HepG2 (cell line): ENCODE results near the gene LRRTM3. TPM values are rescaled to one million over a fixed set of nuclear protein-coding genes. Genes with fewer than 3 reads are reported as not detected.

Source experiments
- ATAC-seq: fragments of 200-7000 bp; cut with Tn5 transposase; 3 replicates; pipeline ENCODE4 v1.9.1; 2020; ENCODE audit warnings: mild to moderate bottlenecking, moderate library complexity
- BruUV-seq: library from RNA; stranded (reverse); fragments of 400-500 nt; replicated peaks from 2 replicates; lab custom pipeline; 2021; lab: Mats Ljungman, UMichigan
- CTCF ChIA-PET: fragments of 300-600 bp; formaldehyde crosslinking; extraction: SDS; loops from one replicate; lab custom pipeline; 2021; ENCODE audit warnings: low total read pairs, inconsistent platforms, low intra/inter-chr PET ratio; lab: Yijun Ruan, JAX
- POLR2A ChIA-PET: fragments of 350-600 bp; sonication (Branson Sonifier 250); formaldehyde crosslinking; loops from one replicate; lab custom pipeline; 2020; ENCODE audit warnings: antibody characterized with exemption, inconsistent platforms; lab: Yijun Ruan, JAX
- DNase-seq: peaks from one replicate; pipeline ENCODE4 v3.0.0-alpha.2; 2015; ENCODE audit warnings: low spot score
- FAIRE-seq: peaks from 3 replicates; lab custom pipeline; 2011; peaks lifted over from hg19 to GRCh38; lab: Jason Lieb, UNC
- H2AFZ ChIP-seq: one replicate; pipeline ENCODE4 v1.6.1; 2011; ENCODE audit warnings: low read length, inconsistent platforms
- H3K27ac ChIP-seq: fragments of 300-600 bp; 3 replicates; pipeline ENCODE4 v1.8.0; 2011; ENCODE audit warnings: mixed run types, mild to moderate bottlenecking, mixed read lengths, low read length, inconsistent platforms; ENCODE audit not compliant: insufficient read depth; ENCODE audit errors: extremely low read length
- H3K27me3 ChIP-seq, 2 experiments: fragments of 200-600 bp in 1 of 2; 2 replicates in 1 of 2; 3 replicates in 1 of 2; pipeline versions ENCODE4 v1.6.0 to v1.8.0; 2011; ENCODE audit warnings: low read length in 2 of 2, mild to moderate bottlenecking in 2 of 2, moderate library complexity in 2 of 2, inconsistent platforms in 1 of 2; ENCODE audit not compliant: insufficient read depth in 2 of 2, control insufficient read depth in 1 of 2
- H3K36me3 ChIP-seq, 2 experiments: fragments of 200-600 bp in 1 of 2; replicated peaks in 1 of 2; 2 replicates in 1 of 2; 3 replicates in 1 of 2; pipeline versions ENCODE4 v1.5.1 to v1.8.0; 2011; ENCODE audit warnings: low read length in 2 of 2, inconsistent platforms in 1 of 2; ENCODE audit not compliant: insufficient read depth in 2 of 2, control insufficient read depth in 1 of 2
- H3K4me1 ChIP-seq: 2 replicates; pipeline ENCODE4 v1.5.1; 2012; ENCODE audit warnings: low read length, inconsistent platforms; ENCODE audit not compliant: insufficient read depth
- H3K4me2 ChIP-seq: 2 replicates; pipeline ENCODE4 v1.6.0; 2011; ENCODE audit warnings: low read depth, low read length, inconsistent platforms
- H3K4me3 ChIP-seq, 3 experiments: fragments of 200-600 bp in 1 of 3; sonication (generic), shearing (Covaris generic) in 1 of 3; replicated peaks in 1 of 3; 2 replicates each; pipeline ENCODE4 v1.5.1; 2011 to 2016; ENCODE audit warnings: low read length in 3 of 3, inconsistent platforms in 2 of 3, low read depth in 2 of 3, mild to moderate bottlenecking in 2 of 3, control low read depth in 1 of 3, mixed read lengths in 1 of 3; ENCODE audit not compliant: insufficient read depth in 1 of 3
- H3K79me2 ChIP-seq: one replicate; pipeline ENCODE4 v1.6.1; 2011; ENCODE audit warnings: low read length, inconsistent platforms; ENCODE audit not compliant: insufficient read depth
- H3K9ac ChIP-seq: 2 replicates; pipeline ENCODE4 v1.6.0; 2011; ENCODE audit warnings: mild to moderate bottlenecking, low read depth, low read length, inconsistent platforms; ENCODE audit not compliant: insufficient read depth
- H3K9me3 ChIP-seq: 2 replicates; pipeline ENCODE4 v1.5.1; 2012; ENCODE audit warnings: mild to moderate bottlenecking, low read length
- H4K20me1 ChIP-seq: 2 replicates; pipeline ENCODE4 v1.6.0; 2011; ENCODE audit warnings: inconsistent platforms, mild to moderate bottlenecking, low read length, moderate library complexity; ENCODE audit not compliant: insufficient read depth
- AHR ChIP-seq: IDR thresholded peaks from 2 replicates; pipeline ENCODE4 v1.6.1; 2018; ENCODE audit warnings: missing genetic modification reagents, missing compliant biosample characterization
- ERF ChIP-seq: IDR thresholded peaks from 2 replicates; pipeline ENCODE4 v1.6.1; 2018; ENCODE audit warnings: missing biosample characterization, missing genetic modification reagents
- LCORL ChIP-seq, 2 experiments: fragments of 450-650 bp in 1 of 2; sonication (generic) in 1 of 2; formaldehyde crosslinking in 1 of 2; IDR thresholded peaks; 2 replicates each; pipeline versions ENCODE4 v1.5.0 to v1.6.1; 2017 to 2020; ENCODE audit warnings: antibody characterized with exemption in 1 of 2, missing genetic modification reagents in 1 of 2
- MAFF ChIP-seq: IDR thresholded peaks from 2 replicates; pipeline ENCODE4 v1.6.1; 2011; ENCODE audit warnings: low read depth, low read length, improper control_type of control experiment
- MBNL3 ChIP-seq: fragments of 250-450 bp; sonication (Bioruptor Pico); conservative IDR thresholded peaks from 2 replicates; pipeline ENCODE4 v1.8.0; 2022; ENCODE audit warnings: mild to moderate bottlenecking, inconsistent platforms
- NFIC ChIP-seq: IDR thresholded peaks from 2 replicates; pipeline ENCODE4 v1.6.1; 2012; ENCODE audit warnings: mild to moderate bottlenecking, low read length, inconsistent platforms
- SP2 ChIP-seq: sonication (generic); formaldehyde crosslinking; IDR thresholded peaks from 2 replicates; pipeline ENCODE4 v1.5.1; 2020; ENCODE audit warnings: mild to moderate bottlenecking, missing genetic modification reagents
- SP4 ChIP-seq: sonication (generic); formaldehyde crosslinking; IDR thresholded peaks from 2 replicates; pipeline ENCODE4 v1.8.1; 2023; ENCODE audit warnings: mild to moderate bottlenecking, missing genetic modification reagents
- YEATS2 ChIP-seq: sonication (generic); formaldehyde crosslinking; IDR thresholded peaks from 2 replicates; pipeline ENCODE4 v1.4.0; 2020; ENCODE audit warnings: missing genetic modification reagents, borderline replicate concordance
- ZFP36L1 ChIP-seq: sonication (generic); formaldehyde crosslinking; IDR thresholded peaks from 2 replicates; pipeline ENCODE4 v1.8.0; 2022; ENCODE audit warnings: mild to moderate bottlenecking, missing genetic modification reagents, moderate library complexity
- ZFP82 ChIP-seq: sonication (generic); formaldehyde crosslinking; IDR thresholded peaks from 2 replicates; pipeline ENCODE4 v1.5.1; 2020; ENCODE audit warnings: mild to moderate bottlenecking, missing genetic modification reagents, borderline replicate concordance
- ZSCAN12 ChIP-seq: sonication (generic); formaldehyde crosslinking; IDR thresholded peaks from 2 replicates; pipeline ENCODE4 v1.9.0; 2021; ENCODE audit warnings: mild to moderate bottlenecking, missing genetic modification reagents
- ZSCAN20 ChIP-seq: sonication (generic); formaldehyde crosslinking; IDR thresholded peaks from 2 replicates; pipeline ENCODE4 v1.4.0; 2020; ENCODE audit warnings: missing genetic modification reagents, mild to moderate bottlenecking, borderline replicate concordance
- ZSCAN29 ChIP-seq: sonication (generic); formaldehyde crosslinking; conservative IDR thresholded peaks from 2 replicates; pipeline ENCODE4 v1.4.0; 2020; ENCODE audit warnings: mild to moderate bottlenecking, missing genetic modification reagents
- WGBS: methylation state at CpG from one replicate; pipeline ENCODE4 v1.1.6; 2017; ENCODE audit warnings: low lambda C conversion rate; 5-methylcytosine and 5-hydroxymethylcytosine counted together
- in situ Hi-C: cut with HindIII; loops from 2 replicates; pipeline ENCODE4 v1.10.0; 2017; ENCODE audit warnings: low pct_unique_long_range_greater_than_20kb; ENCODE audit not compliant: extremely low pct_ligation_motif_present
- intact Hi-C: fragments of 100-400 bp; cut with micrococcal nuclease; formaldehyde crosslinking; loops from one replicate; pipeline ENCODE4 v1.10.0; 2022; ENCODE audit not compliant: unreplicated experiment
- polyA plus RNA-seq, 8 experiments: library from polyadenylated mRNA; depleted of rRNA in 3 of 8; stranded (reverse) in 7 of 8; unstranded in 1 of 8; fragments of >200 nt; fragmentation: Illumina TruSeq in 4 of 8; extraction: Trizol in 4 of 8; gene quantifications; 2 replicates each; pipeline versions ENCODE4 v1.2.1 to v1.2.3, GENCODE V29; 2011 to 2016; ENCODE audit warnings: low read depth in 4 of 8, missing spikeins in 1 of 8, mixed read lengths in 1 of 8; ENCODE audit not compliant: insufficient read depth in 1 of 8
- total RNA-seq, 5 experiments: library from RNA; depleted of rRNA; stranded (reverse); fragments of >200 nt; fragmentation: Illumina TruSeq; extraction: Trizol; gene quantifications; 2 replicates each; pipeline ENCODE4 v1.2.3, GENCODE V29; 2016; ENCODE audit warnings: low read depth in 1 of 5
- TF ChIP-seq, protein P1 (sequence below): sonication (generic); formaldehyde crosslinking; IDR thresholded peaks from 2 replicates; pipeline ENCODE4 v1.5.0; 2020; ENCODE audit warnings: mild to moderate bottlenecking, missing genetic modification reagents, borderline replicate concordance

Gene LRRTM3
- total and polyA plus RNA-seq, 2 of the 13 experiments (the other 11 are each of a cell fraction or from before 2014, with no cell fraction given), result not detected

DNA sequence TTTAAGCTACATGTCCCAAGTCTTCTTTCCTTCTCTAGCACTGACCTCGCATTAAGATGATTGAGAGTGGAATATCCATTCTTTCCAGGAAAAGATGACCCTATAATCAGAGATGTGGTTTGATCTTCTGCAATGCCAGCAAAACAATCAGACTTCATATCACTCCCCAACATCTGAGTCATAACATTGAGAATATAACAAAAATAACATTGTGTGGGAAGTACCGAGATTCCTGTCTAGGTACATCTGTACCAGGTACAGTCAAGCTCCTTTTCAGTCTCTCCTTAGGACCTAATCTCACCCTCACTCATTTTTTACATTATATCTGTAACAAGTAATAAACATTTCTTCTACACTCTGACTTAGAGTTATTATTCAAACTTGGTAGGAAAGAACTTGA, 201.6 kb downstream of the LRRTM3 start:
- H3K4me2 ChIP-seq, result no peak overlapping the region
- intact Hi-C loops, result no loop called here
- no peaks in the 10 kb centered on the region for H3K4me1 ChIP-seq
- H3K9me3 ChIP-seq, result no peaks in the 10 kb centered on the region
- H3K79me2 ChIP-seq, result no peaks in the 10 kb centered on the region
- H3K9ac ChIP-seq, result no peak overlapping the region
- FAIRE-seq (no peak), DNase-seq (no peak), ATAC-seq (no peak)
- no peak for TF ChIP-seq SP4 (CRISPR knock-in tag)
- TF ChIP-seq ZFP82, result no peak
- TF ChIP-seq ZSCAN12 (CRISPR knock-in tag), result no peak
- TF ChIP-seq YEATS2 (CRISPR knock-in tag), result no peak
- no peak for TF ChIP-seq ZSCAN20 (CRISPR knock-in tag)
- no peak for TF ChIP-seq ZFP36L1 (CRISPR knock-in tag)
- no peak for TF ChIP-seq ZSCAN29 (CRISPR knock-in tag)
- no peak for TF ChIP-seq MBNL3 (CRISPR knock-in tag)
- no peak for TF ChIP-seq NFIC
- no peak for TF ChIP-seq SP2
- TF ChIP-seq LCORL (IDR thresholded peaks at IDR 0.05), result no peak
- TF ChIP-seq LCORL (CRISPR knock-in tag; IDR thresholded peaks at IDR 0.05), result no peak
- no peak for TF ChIP-seq MAFF
- TF ChIP-seq ERF, result no peak
- TF ChIP-seq, protein P1, sequence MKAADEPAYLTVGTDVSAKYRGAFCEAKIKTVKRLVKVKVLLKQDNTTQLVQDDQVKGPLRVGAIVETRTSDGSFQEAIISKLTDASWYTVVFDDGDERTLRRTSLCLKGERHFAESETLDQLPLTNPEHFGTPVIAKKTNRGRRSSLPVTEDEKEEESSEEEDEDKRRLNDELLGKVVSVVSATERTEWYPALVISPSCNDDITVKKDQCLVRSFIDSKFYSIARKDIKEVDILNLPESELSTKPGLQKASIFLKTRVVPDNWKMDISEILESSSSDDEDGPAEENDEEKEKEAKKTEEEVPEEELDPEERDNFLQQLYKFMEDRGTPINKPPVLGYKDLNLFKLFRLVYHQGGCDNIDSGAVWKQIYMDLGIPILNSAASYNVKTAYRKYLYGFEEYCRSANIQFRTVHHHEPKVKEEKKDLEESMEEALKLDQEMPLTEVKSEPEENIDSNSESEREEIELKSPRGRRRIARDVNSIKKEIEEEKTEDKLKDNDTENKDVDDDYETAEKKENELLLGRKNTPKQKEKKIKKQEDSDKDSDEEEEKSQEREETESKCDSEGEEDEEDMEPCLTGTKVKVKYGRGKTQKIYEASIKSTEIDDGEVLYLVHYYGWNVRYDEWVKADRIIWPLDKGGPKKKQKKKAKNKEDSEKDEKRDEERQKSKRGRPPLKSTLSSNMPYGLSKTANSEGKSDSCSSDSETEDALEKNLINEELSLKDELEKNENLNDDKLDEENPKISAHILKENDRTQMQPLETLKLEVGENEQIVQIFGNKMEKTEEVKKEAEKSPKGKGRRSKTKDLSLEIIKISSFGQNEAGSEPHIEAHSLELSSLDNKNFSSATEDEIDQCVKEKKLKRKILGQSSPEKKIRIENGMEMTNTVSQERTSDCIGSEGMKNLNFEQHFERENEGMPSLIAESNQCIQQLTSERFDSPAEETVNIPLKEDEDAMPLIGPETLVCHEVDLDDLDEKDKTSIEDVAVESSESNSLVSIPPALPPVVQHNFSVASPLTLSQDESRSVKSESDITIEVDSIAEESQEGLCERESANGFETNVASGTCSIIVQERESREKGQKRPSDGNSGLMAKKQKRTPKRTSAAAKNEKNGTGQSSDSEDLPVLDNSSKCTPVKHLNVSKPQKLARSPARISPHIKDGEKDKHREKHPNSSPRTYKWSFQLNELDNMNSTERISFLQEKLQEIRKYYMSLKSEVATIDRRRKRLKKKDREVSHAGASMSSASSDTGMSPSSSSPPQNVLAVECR, result no peak
- no peak for TF ChIP-seq AHR (CRISPR knock-in tag)
- CTCF ChIA-PET, result no interaction called here
- no peak overlapping the region for H3K27ac ChIP-seq
- H3K36me3 ChIP-seq, result no peaks in the 10 kb centered on the region
- WGBS, result 0% methylated on average over 2 of the region's 2 CpGs
- no peaks in the 10 kb centered on the region for H4K20me1 ChIP-seq
- POLR2A ChIA-PET, result no interaction called here
- in situ Hi-C loops, result no loop called here
- H3K27me3 ChIP-seq, result no peaks in the 10 kb centered on the region
- no peak overlapping the region for H3K4me3 ChIP-seq
- no peak overlapping the region for H2AFZ ChIP-seq
- no TSS peak for BruUV-seq
